ENCODE results near the gene YPEL5.

DNA sequence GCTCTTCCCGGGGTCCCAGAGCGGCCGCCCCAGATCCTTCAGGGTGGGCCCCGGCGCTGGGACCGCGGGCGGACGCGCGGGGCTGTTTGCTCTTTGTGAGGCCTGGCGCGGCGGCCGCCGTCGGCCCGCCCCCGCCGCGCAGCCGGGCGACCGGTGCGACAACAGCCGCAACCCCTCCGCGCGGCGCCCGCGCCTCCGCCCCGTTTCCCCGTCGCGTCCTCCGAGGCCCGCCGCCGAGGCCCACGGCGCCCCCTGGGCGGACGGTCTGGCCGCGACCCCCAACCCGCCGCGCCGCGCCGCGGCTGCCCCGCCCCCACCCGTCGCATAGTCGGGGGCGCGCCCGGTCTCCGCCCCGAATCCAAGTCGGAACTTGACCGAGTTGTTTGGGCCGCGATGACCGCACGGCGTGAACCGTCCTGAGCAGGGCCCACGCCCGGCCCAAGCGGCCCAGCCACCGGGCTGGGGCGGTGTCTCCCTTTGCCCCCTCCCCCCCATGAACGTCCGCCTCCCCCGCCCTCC lies 448 bp downstream of the YPEL5 start:
- TF ChIP-seq POLR2A (IDR thresholded peaks at IDR 0.05; ENCODE audit: borderline replicate concordance, extremely low read depth, insufficient read depth, insufficient read length) (no peak), CTCF (IDR thresholded peaks at IDR 0.05 in 2 of 3, conservative IDR thresholded peaks at IDR 0.05 in 1 of 3; ENCODE audit: borderline replicate concordance in 1 of 3, insufficient read depth in 1 of 3, low read depth in 2 of 3, low read length in 2 of 3) (no peak), TCF7L2 (IDR thresholded peaks at IDR 0.05; ENCODE audit: borderline replicate concordance, extremely low read depth, insufficient read depth, insufficient read length) (no peak), EZH2 (IDR thresholded peaks at IDR 0.05) (no peak), YY1 (IDR thresholded peaks at IDR 0.05; ENCODE audit: extremely low read depth, insufficient replicate concordance, low read depth, low read length) (no peak), SRF (IDR thresholded peaks at IDR 0.05; ENCODE audit: low read depth) (no peak), POLR2AphosphoS5 (IDR thresholded peaks at IDR 0.05; ENCODE audit: low read depth, low read length) (no peak; the same call in 1 of the 2 replicates), JUND (IDR thresholded peaks at IDR 0.05) (no peak), RAD21 (IDR thresholded peaks at IDR 0.05; ENCODE audit: low read depth) (no peak), CEBPB (IDR thresholded peaks at IDR 0.05; ENCODE audit: low read depth) (no peak)
- TF ChIP-seq, protein P1, sequence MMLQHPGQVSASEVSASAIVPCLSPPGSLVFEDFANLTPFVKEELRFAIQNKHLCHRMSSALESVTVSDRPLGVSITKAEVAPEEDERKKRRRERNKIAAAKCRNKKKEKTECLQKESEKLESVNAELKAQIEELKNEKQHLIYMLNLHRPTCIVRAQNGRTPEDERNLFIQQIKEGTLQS (IDR thresholded peaks at IDR 0.05), result no peak
- TF ChIP-seq, protein P2, sequence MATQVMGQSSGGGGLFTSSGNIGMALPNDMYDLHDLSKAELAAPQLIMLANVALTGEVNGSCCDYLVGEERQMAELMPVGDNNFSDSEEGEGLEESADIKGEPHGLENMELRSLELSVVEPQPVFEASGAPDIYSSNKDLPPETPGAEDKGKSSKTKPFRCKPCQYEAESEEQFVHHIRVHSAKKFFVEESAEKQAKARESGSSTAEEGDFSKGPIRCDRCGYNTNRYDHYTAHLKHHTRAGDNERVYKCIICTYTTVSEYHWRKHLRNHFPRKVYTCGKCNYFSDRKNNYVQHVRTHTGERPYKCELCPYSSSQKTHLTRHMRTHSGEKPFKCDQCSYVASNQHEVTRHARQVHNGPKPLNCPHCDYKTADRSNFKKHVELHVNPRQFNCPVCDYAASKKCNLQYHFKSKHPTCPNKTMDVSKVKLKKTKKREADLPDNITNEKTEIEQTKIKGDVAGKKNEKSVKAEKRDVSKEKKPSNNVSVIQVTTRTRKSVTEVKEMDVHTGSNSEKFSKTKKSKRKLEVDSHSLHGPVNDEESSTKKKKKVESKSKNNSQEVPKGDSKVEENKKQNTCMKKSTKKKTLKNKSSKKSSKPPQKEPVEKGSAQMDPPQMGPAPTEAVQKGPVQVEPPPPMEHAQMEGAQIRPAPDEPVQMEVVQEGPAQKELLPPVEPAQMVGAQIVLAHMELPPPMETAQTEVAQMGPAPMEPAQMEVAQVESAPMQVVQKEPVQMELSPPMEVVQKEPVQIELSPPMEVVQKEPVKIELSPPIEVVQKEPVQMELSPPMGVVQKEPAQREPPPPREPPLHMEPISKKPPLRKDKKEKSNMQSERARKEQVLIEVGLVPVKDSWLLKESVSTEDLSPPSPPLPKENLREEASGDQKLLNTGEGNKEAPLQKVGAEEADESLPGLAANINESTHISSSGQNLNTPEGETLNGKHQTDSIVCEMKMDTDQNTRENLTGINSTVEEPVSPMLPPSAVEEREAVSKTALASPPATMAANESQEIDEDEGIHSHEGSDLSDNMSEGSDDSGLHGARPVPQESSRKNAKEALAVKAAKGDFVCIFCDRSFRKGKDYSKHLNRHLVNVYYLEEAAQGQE (IDR thresholded peaks at IDR 0.05; ENCODE audit: low read depth), result no peak

Data from HCT116 (cell line).